IPS DF 4.7 (cell line): ENCODE data around the gene INSR.

Source experiments
- DNase-seq: peaks from one replicate; pipeline ENCODE4 v3.0.0-alpha.2; 2013; ENCODE audit warnings: low spot score; ENCODE audit errors: extremely low read depth

INSR gene

GRCh38 chr19:7295912-7296536 is 1.8 kb upstream of the INSR start:
- no peak for DNase-seq

GRCh38 chr19:7294558-7295212 is 471 bp upstream of the INSR start:
- no peak for DNase-seq

- DNase-seq: no peak
Observed at GRCh38 chr19:7292950-7293761, 1.1 kb downstream of the INSR start.

GRCh38 chr19:7292352-7292949 is 1.8 kb downstream of the INSR start:
- no peak for DNase-seq

- no peak for DNase-seq
Observed at GRCh38 chr19:7288977-7289376, 5.2 kb downstream of the INSR start.

GRCh38 chr19:7288131-7288530 is 6.1 kb downstream of the INSR start:
- no peak for DNase-seq

- DNase-seq: no peak
Observed at GRCh38 chr19:7287722-7288121, 6.5 kb downstream of the INSR start.

GRCh38 chr19:7280940-7281666 is 13.1 kb downstream of the INSR start:
- no peak for DNase-seq

- DNase-seq: no peak
Observed at GRCh38 chr19:7272856-7273578, 21.2 kb downstream of the INSR start.

- no peak for DNase-seq
Observed at GRCh38 chr19:7268705-7269098, 25.5 kb downstream of the INSR start.

GRCh38 chr19:7267792-7268704 is 26.2 kb downstream of the INSR start:
- DNase-seq: no peak

- no peak for DNase-seq
Observed at GRCh38 chr19:7266832-7267231, 27.4 kb downstream of the INSR start.

GRCh38 chr19:7265963-7266362 is 28.3 kb downstream of the INSR start:
- DNase-seq: no peak

- no peak for DNase-seq
Observed at GRCh38 chr19:7264858-7265257, 29.4 kb downstream of the INSR start.

GRCh38 chr19:7263521-7263920 is 30.7 kb downstream of the INSR start:
- no peak for DNase-seq

- DNase-seq: no peak
Observed at GRCh38 chr19:7263066-7263465, 31.1 kb downstream of the INSR start.

GRCh38 chr19:7262470-7262869 is 31.7 kb downstream of the INSR start:
- no peak for DNase-seq

- no peak for DNase-seq
Observed at GRCh38 chr19:7260161-7260560, 34.1 kb downstream of the INSR start.

- DNase-seq: no peak
Observed at GRCh38 chr19:7258840-7259395, 35.3 kb downstream of the INSR start.
